ENCODE results near the gene PRKCH. TPM values are rescaled to one million over a fixed set of nuclear protein-coding genes. Genes with fewer than 3 reads are reported as not detected.
"Not testable (repeated sequence)": the region's sequence is repeated elsewhere in the genome, so short reads cannot be mapped to it uniquely, and the experiment has no call there.

The PRKCH gene
- polyA plus RNA-seq, 3 donors from 2014 or later: 231 to 451 (median 335) TPM

DNA sequence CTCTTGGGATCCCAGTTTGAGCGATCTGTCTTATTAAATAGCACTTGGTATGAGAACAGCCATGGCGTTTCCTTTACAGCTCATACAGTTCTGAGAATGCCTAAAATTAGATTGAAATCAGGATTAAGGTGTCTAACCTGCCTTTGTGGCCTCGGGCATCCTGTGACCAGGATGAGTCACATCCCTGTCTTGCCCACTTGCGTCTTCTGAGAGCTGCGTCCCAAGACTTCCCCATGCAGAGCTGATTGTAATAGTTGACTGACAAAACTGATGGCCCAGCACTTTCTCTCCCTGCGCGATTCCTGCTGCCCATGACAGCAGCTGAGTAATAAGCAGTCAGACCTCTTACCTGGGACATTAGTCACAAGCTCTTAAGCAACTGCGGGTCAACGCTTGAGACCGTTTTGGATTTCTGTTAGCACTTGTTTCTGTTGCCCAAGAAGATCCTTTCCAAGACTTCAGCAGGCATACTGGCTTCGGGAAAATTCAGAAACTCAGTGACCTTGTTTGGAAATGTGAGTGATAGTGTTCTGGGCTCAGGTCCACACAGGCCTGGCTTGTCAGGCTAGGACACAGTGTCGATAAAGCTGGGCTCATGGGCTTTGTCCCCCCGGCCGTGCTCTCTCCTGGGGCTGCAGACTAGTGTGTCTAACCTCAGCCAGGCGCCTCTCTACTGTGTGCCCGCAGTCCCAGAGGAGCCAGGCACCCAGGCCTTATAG is 204.1 kb downstream of the PRKCH start:
- Mint-ChIP-seq H3K9me3 (no peaks in the 10 kb centered on the region), H3K4me3 (peak overlapping the region; percentile 36 to 84 (median 63)), H3K36me3 (peaks cover 27 to 33% (median 28%) of the 10 kb centered on the region in 3 donors), H3K4me1 (peaks cover 89 to 96% of the 10 kb centered on the region in 2 donors), H3K27me3 (ENCODE audit: low read depth in 3 of 3) (peaks cover 16 to 47% (median 46%) of the 10 kb centered on the region in 3 donors), H3K27ac (peak overlapping the region; percentile 94 to 100 (median 95))
- DNase-seq: peak; percentile 39 to 48 (median 42)

DNA sequence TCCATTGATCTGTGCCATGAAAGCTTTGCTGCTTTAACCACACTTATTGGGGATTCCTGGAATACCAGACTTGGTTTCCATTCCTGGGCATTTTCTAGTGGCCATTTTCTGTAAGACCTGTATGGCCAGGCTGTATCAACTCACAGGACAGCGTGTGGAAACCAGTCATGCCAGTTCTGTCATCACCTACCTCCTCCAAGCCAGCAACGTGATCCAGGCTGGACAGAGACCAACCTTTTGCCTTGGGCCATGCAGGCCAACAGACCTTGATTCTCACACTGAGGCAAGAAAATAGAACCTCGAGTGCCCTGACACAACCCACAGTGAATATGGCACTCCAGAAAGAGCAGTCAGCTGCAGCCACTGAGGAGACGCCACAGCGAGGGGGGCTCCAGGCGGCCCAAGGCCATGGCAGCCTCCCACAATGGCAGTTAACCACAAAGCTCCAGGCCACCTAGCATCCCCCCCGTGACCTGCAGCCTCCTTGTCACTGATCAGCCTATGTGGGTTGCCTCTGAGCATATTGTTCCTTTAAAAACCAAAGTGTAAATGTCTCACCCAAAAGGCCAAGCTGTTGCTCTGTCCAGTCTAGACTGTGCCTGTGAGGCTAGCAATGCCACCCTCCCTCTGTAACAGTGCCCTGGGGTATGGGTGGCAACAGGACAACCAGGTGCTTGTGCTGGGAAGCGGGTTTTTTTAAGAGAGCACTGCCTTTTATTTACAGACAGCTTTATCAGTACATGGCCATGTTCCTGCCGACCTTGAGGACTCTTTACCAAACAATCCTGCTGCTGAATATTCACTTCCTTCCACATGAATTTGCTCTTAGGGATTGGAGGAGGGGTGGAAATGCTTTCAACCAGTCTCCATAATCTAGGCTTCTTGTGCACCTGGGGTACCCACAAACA is 205.3 kb downstream of the PRKCH start:
- Mint-ChIP-seq H3K36me3 (peaks cover 28 to 34% (median 34%) of the 10 kb centered on the region in 3 donors), H3K27ac (peak overlapping the region; percentile 94 to 100 (median 95)), H3K9me3 (no peaks in the 10 kb centered on the region), H3K4me1 (peaks cover 89 to 96% of the 10 kb centered on the region in 2 donors), H3K4me3 (peak overlapping the region; percentile 39 to 84 (median 72)), H3K27me3 (ENCODE audit: low read depth in 3 of 3) (peaks cover 16 to 50% (median 48%) of the 10 kb centered on the region in 3 donors)
- DNase-seq: peak; percentile 62 to 68 (median 66)

DNA sequence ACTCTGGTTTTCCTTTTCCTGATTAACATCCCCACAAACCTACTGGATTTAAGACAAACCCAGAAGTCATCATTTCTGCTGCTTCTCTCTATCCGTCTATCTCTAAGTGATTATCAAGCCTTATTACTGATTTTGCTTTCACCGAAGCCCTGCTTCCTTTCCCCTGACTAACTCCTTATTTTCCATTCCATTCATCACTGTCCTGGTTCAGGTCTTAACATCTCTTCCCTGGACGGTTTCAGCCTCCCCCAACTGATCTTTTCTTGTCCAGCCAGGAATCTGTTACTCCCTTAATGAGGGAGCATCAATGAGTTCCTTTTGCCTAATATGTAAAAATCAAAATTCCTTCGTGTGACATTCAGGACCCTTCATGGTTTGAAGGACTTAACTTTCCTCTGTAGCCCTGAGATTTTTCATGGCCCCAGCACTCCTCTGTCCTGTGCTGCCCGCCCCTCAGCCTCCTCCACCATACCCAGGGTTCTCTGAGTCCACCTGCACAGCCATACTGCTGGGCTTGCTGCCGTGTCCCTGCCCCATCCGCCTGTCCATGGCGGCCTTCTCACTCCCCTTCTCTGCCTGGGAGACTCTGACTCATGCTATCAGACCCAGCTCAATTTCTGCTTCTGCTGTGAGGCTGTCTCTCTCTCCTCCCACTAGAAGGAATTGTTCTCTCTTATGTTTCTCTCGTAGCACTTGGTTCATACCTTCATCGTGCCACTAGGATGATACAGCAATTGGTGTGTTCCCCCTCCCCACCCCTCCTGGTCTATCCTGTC is 206.1 kb downstream of the PRKCH start:
- Mint-ChIP-seq H3K27me3 (ENCODE audit: low read depth in 3 of 3) (peaks cover 16 to 48% (median 47%) of the 10 kb centered on the region in 3 donors), H3K36me3 (peaks cover 28 to 29% (median 28%) of the 10 kb centered on the region in 3 donors), H3K27ac (peak overlapping the region; percentile 94 to 100 (median 95)), H3K4me1 (peaks cover 84 to 96% of the 10 kb centered on the region in 2 donors), H3K9me3 (no peaks in the 10 kb centered on the region), H3K4me3 (peak overlapping the region; percentile 39 to 84 (median 72))
- DNase-seq: no peak

DNA sequence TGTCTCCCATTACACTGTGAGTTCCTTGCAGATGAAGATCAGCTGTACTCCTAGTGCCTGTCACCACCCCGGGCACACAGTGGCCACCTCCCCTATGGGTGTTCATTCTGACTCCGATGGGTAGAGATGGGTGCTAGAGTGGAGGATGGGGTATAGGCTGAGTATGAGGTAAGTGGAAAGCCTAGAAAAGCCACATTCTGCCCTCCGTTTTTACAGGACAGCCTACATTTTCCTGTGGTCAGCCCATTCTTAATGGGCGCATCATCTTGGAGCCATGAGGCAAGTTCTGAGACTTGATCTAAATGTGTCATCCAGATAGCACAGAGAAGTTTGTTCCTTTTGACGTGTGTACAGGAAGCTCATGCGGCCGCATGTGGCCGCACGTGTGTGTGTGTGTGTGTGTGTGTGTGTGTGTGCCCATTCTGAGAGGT is 207.2 kb downstream of the PRKCH start:
- Mint-ChIP-seq H3K27me3 (ENCODE audit: low read depth in 3 of 3) (peaks cover 16 to 48% (median 46%) of the 10 kb centered on the region in 3 donors), H3K9me3 (no peaks in the 10 kb centered on the region), H3K4me1 (peaks cover 83 to 96% of the 10 kb centered on the region in 2 donors), H3K27ac (peak overlapping the region; percentile 94 to 100 (median 95)), H3K4me3 (peak overlapping the region; percentile 54 to 84 (median 79)), H3K36me3 (peaks cover 28 to 30% (median 29%) of the 10 kb centered on the region in 3 donors)
- peak; percentile 78 to 86 (median 85) for DNase-seq

DNA sequence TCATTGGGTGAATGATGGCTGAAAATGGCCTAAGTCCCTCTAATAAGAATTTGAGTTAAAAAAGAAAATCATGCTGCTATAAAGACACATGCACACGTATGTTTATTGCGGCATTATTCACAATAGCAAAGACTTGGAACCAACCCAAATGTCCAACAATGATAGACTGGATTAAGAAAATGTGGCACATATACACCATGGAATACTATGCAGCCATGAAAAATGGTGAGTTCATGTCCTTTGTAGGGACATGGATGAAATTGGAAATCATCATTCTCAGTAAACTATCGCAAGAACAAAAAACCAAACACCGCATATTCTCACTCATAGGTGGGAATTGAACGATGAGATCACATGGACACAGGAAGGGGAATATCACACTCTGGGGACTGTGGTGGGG is 208.0 kb downstream of the PRKCH start:
- peak overlapping the region; percentile 94 to 100 (median 95) for H3K27ac Mint-ChIP-seq
- peak overlapping the region in 2 of 5 donors; percentile 84 for H3K4me3 Mint-ChIP-seq
- H3K27me3 Mint-ChIP-seq (ENCODE audit: low read depth in 3 of 3): peaks cover 16 to 51% (median 43%) of the 10 kb centered on the region in 3 donors
- DNase-seq, H3K9me3 Mint-ChIP-seq: not testable (repeated sequence)
- peaks cover 28 to 36% (median 35%) of the 10 kb centered on the region in 3 donors for H3K36me3 Mint-ChIP-seq
- peaks cover 83 to 96% of the 10 kb centered on the region in 2 donors for H3K4me1 Mint-ChIP-seq

DNA sequence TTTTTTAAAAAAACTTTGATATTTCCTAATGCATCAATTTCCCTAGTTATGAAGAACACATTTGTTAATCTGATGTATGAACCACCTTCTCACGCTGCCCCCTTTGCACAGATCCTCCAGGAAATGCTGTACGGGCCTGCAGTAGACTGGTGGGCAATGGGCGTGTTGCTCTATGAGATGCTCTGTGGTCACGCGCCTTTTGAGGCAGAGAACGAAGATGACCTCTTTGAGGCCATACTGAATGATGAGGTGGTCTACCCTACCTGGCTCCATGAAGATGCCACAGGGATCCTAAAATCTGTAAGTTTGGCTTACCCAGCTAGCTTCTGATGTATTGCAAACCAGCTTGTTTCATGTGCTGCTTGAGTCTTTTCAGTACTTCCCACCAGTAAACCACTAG is 208.9 kb downstream of the PRKCH start:
- peak overlapping the region; percentile 72 to 89 (median 86) for H3K27ac Mint-ChIP-seq
- peak overlapping the region in 1 of 5 donors; percentile 14 for H3K4me3 Mint-ChIP-seq
- H3K4me1 Mint-ChIP-seq: peaks cover 83 to 96% of the 10 kb centered on the region in 2 donors
- peaks cover 16 to 51% (median 40%) of the 10 kb centered on the region in 3 donors for H3K27me3 Mint-ChIP-seq (ENCODE audit: low read depth in 3 of 3)
- H3K36me3 Mint-ChIP-seq: peaks cover 28 to 45% (median 35%) of the 10 kb centered on the region in 3 donors
- no peak for DNase-seq
- H3K9me3 Mint-ChIP-seq: no peaks in the 10 kb centered on the region

DNA sequence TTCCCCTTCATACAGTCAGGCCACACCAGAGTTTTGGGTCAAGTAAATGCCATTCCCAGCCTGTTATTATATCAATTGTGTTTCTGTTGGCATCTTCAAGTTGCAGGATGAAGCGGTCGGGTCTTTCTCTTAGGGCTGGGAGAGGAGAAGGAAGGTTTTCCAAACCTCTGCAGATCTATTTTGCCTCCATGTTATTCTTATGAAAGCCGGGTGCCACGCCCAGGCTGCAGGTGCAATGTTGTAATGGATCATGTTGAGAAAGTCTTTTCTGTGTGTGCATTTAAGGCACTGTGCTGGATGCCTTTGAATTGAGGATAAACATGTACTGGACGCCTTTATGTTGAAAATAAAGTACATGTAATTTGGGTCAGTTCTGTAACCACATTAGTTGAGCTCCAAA is 209.5 kb downstream of the PRKCH start:
- H3K27ac Mint-ChIP-seq: peak overlapping the region; percentile 72 to 89 (median 86)
- H3K36me3 Mint-ChIP-seq: peaks cover 28 to 48% (median 35%) of the 10 kb centered on the region in 3 donors
- peaks cover 14 to 51% (median 37%) of the 10 kb centered on the region in 3 donors for H3K27me3 Mint-ChIP-seq (ENCODE audit: low read depth in 3 of 3)
- H3K4me1 Mint-ChIP-seq: peaks cover 83 to 96% of the 10 kb centered on the region in 2 donors
- H3K9me3 Mint-ChIP-seq: no peaks in the 10 kb centered on the region
- H3K4me3 Mint-ChIP-seq: no peak overlapping the region
- no peak for DNase-seq

DNA sequence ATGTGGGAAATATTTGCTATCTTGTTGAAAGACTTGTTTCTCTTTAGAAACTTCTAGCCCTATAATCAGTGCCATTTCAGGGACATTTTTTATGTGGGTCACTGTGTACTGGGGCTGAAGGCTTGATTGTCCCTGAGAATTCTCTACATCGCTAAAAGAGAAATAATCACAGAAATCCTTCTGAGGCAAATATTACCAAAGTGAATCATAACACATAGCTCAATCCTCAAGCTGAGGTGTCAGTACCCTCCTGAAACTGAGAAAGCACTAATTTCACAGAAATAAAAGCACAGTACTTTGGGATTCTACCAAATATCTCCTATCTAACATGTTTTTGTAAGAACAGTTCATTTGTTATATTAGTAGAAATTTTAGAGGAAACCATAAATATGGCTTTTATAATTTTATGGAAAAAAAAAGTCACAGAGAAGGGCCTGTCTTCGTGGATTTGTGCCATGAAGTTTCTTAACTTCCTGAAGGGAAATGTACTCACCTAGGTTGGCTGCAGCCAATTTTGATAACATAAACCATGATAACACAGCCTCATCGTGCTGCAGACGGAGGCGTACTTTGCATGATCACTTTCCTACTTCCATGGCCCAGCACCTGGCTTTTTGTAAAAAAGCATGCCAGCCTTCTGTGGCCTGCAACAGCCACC is 210.2 kb downstream of the PRKCH start:
- H3K4me1 Mint-ChIP-seq: peaks cover 83 to 96% of the 10 kb centered on the region in 2 donors
- peak overlapping the region; percentile 72 to 89 (median 86) for H3K27ac Mint-ChIP-seq
- peaks cover 28 to 55% (median 35%) of the 10 kb centered on the region in 3 donors for H3K36me3 Mint-ChIP-seq
- H3K4me3 Mint-ChIP-seq: no peak overlapping the region
- H3K27me3 Mint-ChIP-seq (ENCODE audit: low read depth in 3 of 3): peaks cover 14 to 52% (median 36%) of the 10 kb centered on the region in 3 donors
- H3K9me3 Mint-ChIP-seq: no peaks in the 10 kb centered on the region
- no peak for DNase-seq

DNA sequence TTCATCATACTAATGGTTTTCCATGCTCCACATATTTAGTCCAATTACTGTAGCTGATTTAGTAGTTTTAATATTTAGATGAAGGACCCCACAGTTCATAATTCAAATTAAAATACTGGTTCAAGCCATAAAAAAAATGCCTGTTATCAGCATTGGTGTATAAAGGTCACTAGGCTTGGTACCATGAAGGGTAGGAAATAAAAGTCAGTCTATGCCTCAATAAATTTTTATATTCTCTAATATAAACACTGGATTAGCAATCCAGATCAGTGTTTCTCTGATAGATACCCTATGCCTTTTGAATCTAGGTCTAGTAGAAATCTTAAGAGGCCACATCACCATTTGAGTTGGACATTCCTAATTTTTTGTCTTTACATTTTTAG is 210.7 kb downstream of the PRKCH start:
- DNase-seq: no peak
- Mint-ChIP-seq H3K36me3 (peaks cover 27 to 60% (median 38%) of the 10 kb centered on the region in 3 donors), H3K27me3 (ENCODE audit: low read depth in 3 of 3) (peaks cover 13 to 51% (median 39%) of the 10 kb centered on the region in 3 donors), H3K4me1 (peaks cover 83 to 96% of the 10 kb centered on the region in 2 donors), H3K27ac (peak overlapping the region; percentile 79 to 89 (median 86)), H3K4me3 (no peak overlapping the region), H3K9me3 (no peaks in the 10 kb centered on the region)

DNA sequence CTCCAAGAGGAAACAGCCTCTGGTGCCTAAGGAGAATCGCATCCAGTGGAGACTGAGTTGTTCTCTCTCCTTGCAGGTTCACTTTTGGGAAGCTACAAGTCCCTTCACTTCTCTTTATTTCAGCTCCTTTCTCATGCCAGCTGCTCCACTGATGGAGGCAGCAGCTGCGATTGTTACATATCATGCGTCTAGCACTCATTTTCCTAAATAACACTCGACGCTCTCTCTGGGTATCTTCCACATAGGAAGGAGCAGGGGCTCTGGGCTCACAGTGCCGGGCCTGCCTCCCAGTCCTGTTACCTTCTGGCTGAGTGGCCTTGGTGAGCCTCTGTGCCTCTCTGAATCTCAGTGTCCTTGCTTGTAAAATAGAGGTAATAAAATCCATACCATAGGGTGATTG is 211.4 kb downstream of the PRKCH start:
- peak overlapping the region; percentile 79 to 89 (median 86) for H3K27ac Mint-ChIP-seq
- DNase-seq: no peak
- H3K27me3 Mint-ChIP-seq (ENCODE audit: low read depth in 3 of 3): peaks cover 9 to 46% (median 40%) of the 10 kb centered on the region in 3 donors
- H3K36me3 Mint-ChIP-seq: peaks cover 20 to 55% (median 39%) of the 10 kb centered on the region in 3 donors
- peaks cover 83 to 96% of the 10 kb centered on the region in 2 donors for H3K4me1 Mint-ChIP-seq
- no peak overlapping the region for H3K4me3 Mint-ChIP-seq
- no peaks in the 10 kb centered on the region for H3K9me3 Mint-ChIP-seq

DNA sequence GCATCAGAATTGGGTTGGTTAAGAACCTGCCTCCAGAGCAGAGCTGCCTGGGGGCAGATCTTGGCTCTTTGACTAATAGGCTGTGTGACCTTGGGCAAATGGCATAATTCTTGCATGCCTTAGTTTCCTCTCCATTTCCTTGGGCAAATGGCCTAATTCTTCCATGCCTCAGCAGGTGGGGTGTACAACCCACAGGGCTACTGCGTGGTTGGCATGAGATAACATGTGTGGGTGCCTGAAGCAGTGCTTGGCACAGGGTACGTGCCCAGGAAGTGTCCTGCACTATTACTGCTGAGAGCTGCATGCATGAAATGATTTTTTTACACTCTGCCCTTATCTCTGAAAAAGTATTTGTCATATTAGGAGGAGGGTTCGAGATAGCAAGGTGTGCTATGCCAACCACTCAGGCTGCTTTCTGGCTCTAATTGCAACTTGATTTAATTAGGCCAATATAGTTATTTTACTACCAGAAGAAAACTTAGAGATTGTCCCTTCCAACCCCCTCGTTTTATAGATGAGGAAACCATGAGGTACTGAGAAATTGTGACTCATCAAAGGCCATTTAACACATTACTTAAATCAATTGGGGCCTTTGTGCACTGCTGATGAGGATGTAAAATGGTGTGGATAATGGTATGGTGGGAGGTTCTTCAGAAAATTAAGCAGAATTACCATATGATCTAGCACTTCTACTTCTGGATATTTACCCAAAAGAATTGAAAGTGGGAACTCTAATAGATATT is 212.3 kb downstream of the PRKCH start:
- Mint-ChIP-seq H3K27me3 (ENCODE audit: low read depth in 3 of 3) (peaks cover 6 to 46% (median 35%) of the 10 kb centered on the region in 3 donors), H3K36me3 (peaks cover 13 to 51% (median 36%) of the 10 kb centered on the region in 3 donors), H3K9me3 (no peaks in the 10 kb centered on the region), H3K4me1 (peaks cover 83 to 96% of the 10 kb centered on the region in 2 donors), H3K27ac (peak overlapping the region; percentile 79 to 89 (median 84)), H3K4me3 (peak overlapping the region in 1 of 5 donors; percentile 22)
- DNase-seq: no peak

DNA sequence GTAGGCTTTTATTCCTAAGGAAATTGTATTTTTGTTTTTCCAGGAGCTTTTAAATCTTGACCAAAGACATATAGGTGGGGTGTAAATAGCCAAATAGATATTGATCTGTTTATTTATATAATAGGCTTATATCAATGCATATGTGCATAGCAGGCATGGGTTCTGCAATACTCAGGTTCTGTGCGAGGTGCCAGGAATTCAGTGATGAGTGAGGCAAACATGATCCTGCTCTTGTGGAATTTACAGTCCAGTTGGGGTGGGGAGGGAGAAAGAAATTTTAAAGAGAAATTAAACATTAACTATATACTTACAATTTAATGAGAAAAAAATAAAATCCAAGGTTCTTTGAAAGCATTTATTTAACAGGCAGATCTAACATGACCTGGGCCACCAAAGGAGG is 213.7 kb downstream of the PRKCH start:
- Mint-ChIP-seq H3K27ac (peak overlapping the region; percentile 79 to 90 (median 86)), H3K4me1 (peaks cover 81 to 100% of the 10 kb centered on the region in 2 donors), H3K4me3 (no peak overlapping the region), H3K36me3 (peaks cover 5 to 49% (median 30%) of the 10 kb centered on the region in 3 donors), H3K9me3 (no peaks in the 10 kb centered on the region), H3K27me3 (ENCODE audit: low read depth in 3 of 3) (peaks cover 3 to 45% (median 30%) of the 10 kb centered on the region in 3 donors)
- DNase-seq: no peak

Data from immature natural killer cell (primary cell).